ENCODE data around the gene TIPRL. TPM values are rescaled to one million over a fixed set of nuclear protein-coding genes. Genes with fewer than 3 reads are reported as not detected.

The TIPRL gene
- total and polyA plus RNA-seq, 9 of the 15 experiments (the other 6 are each of a cell fraction or from before 2014, with no cell fraction given) = 41.4 to 90.2 (median 69.9) TPM

DNA sequence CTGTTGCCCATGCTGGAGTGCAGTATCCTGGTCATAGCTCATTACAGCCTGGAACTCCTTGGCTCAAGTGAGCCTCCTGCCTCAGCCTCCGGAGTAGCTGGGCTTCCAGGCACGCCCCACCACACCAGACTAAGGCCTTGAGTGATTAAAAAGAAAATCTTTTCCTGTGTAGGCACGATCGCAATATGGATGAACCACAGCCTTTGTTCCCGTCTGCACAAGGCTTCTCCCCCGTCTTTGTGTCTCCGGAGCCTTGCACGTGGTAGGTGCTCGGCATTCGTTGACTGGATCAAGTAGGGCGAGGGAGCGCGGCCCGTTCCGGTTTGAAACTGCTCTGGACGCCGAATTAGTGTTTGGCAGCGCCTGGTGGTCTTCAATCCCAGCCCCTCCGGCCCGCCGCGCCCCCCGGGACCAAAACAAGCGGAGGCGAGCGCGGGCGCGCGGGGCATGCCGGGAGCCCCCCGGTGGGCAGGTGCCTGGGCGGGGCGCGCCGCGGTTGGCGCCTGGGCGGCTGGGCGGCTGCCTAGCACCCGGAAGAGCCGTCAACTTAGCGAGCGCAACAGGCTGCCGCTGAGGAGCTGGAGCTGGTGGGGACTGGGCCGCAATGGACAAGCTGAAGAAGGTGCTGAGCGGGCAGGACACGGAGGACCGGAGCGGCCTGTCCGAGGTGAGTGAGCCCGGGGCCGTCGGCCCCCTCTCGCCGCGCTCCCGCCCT is 46.9 kb downstream of the TIPRL start, which contains the start of gene SFT2D2 (continued):
- no peak for TF ChIP-seq XRCC3 (IDR thresholded peaks at IDR 0.05)
- TF ChIP-seq RBM22 (IDR thresholded peaks at IDR 0.05; ENCODE audit: low read depth, low read length, poor library complexity, severe bottlenecking) = no peak
- TF ChIP-seq, protein P1, sequence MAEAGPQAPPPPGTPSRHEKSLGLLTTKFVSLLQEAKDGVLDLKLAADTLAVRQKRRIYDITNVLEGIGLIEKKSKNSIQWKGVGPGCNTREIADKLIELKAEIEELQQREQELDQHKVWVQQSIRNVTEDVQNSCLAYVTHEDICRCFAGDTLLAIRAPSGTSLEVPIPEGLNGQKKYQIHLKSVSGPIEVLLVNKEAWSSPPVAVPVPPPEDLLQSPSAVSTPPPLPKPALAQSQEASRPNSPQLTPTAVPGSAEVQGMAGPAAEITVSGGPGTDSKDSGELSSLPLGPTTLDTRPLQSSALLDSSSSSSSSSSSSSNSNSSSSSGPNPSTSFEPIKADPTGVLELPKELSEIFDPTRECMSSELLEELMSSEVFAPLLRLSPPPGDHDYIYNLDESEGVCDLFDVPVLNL (CRISPR knock-in tag; IDR thresholded peaks at IDR 0.05; ENCODE audit: low read depth) = no peak
- TF ChIP-seq CBX3 (IDR thresholded peaks at IDR 0.05; ENCODE audit: borderline replicate concordance in 1 of 2, low read length in 2 of 2) = peak in 1 of 2 experiments; percentile 91; a peak in 2 of 3 replicates
- TF ChIP-seq, protein P2, sequence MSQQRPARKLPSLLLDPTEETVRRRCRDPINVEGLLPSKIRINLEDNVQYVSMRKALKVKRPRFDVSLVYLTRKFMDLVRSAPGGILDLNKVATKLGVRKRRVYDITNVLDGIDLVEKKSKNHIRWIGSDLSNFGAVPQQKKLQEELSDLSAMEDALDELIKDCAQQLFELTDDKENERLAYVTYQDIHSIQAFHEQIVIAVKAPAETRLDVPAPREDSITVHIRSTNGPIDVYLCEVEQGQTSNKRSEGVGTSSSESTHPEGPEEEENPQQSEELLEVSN (IDR thresholded peaks at IDR 0.05; ENCODE audit: borderline replicate concordance in 1 of 2, extremely low read depth in 1 of 2, insufficient read depth in 1 of 2, insufficient read length in 1 of 2, low read depth in 1 of 2, low read length in 1 of 2, poor library complexity in 1 of 2, severe bottlenecking in 1 of 2) = peak; percentile 97 to 99
- TF ChIP-seq POLR2B (IDR thresholded peaks at IDR 0.05; ENCODE audit: low read depth, partially characterized antibody) = peak; percentile 76
- TF ChIP-seq CUX1 (CRISPR knock-in tag; IDR thresholded peaks at IDR 0.05) = peak; percentile 87
- peak; percentile 77 for TF ChIP-seq NR2C2 (CRISPR knock-in tag; IDR thresholded peaks at IDR 0.05)
- peak; percentile 83 for TF ChIP-seq NR2C2 (tag; IDR thresholded peaks at IDR 0.05)
- TF ChIP-seq U2AF1 (optimal IDR thresholded peaks at IDR 0.05; ENCODE audit: low read depth, low read length) = no peak
- TF ChIP-seq BCLAF1 (IDR thresholded peaks at IDR 0.05; ENCODE audit: borderline replicate concordance in 1 of 2, control insufficient read depth in 1 of 2, low read depth in 2 of 2, low read length in 1 of 2) = peak in 1 of 2 experiments; percentile 89; a peak in 2 of 4 replicates
- TF ChIP-seq CTCF (IDR thresholded peaks at IDR 0.05 in 2 of 3, conservative IDR thresholded peaks at IDR 0.05 in 1 of 3; ENCODE audit: insufficient read depth in 2 of 3, low read depth in 1 of 3, low read length in 3 of 3) = no peak
